ENCODE measurements around the gene PKNOX2. TPM values are rescaled to one million over a fixed set of nuclear protein-coding genes. Genes with fewer than 3 reads are reported as not detected.

Gene PKNOX2
- total RNA-seq, 1 donor from 2014 or later: 8.7 TPM

GRCh38 chr11:125408311-125408711 is 243.8 kb downstream of the PKNOX2 start:
- Mint-ChIP-seq H3K27ac (ENCODE audit: unreplicated experiment) (no peak overlapping the region), H3K4me3 (ENCODE audit: unreplicated experiment) (no peak overlapping the region), H3K9me3 (ENCODE audit: unreplicated experiment) (peaks cover 10% of the 10 kb centered on the region), H3K4me1 (ENCODE audit: low read depth, unreplicated experiment) (peaks cover 23% of the 10 kb centered on the region), H3K27me3 (ENCODE audit: unreplicated experiment) (peaks cover 3% of the 10 kb centered on the region), H3K36me3 (ENCODE audit: unreplicated experiment) (no peaks in the 10 kb centered on the region)
- DNase-seq: no peak
- TF ChIP-seq, protein P1, sequence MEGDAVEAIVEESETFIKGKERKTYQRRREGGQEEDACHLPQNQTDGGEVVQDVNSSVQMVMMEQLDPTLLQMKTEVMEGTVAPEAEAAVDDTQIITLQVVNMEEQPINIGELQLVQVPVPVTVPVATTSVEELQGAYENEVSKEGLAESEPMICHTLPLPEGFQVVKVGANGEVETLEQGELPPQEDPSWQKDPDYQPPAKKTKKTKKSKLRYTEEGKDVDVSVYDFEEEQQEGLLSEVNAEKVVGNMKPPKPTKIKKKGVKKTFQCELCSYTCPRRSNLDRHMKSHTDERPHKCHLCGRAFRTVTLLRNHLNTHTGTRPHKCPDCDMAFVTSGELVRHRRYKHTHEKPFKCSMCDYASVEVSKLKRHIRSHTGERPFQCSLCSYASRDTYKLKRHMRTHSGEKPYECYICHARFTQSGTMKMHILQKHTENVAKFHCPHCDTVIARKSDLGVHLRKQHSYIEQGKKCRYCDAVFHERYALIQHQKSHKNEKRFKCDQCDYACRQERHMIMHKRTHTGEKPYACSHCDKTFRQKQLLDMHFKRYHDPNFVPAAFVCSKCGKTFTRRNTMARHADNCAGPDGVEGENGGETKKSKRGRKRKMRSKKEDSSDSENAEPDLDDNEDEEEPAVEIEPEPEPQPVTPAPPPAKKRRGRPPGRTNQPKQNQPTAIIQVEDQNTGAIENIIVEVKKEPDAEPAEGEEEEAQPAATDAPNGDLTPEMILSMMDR (IDR thresholded peaks at IDR 0.05; ENCODE audit: partially characterized antibody, unreplicated experiment): no peak

DNA sequence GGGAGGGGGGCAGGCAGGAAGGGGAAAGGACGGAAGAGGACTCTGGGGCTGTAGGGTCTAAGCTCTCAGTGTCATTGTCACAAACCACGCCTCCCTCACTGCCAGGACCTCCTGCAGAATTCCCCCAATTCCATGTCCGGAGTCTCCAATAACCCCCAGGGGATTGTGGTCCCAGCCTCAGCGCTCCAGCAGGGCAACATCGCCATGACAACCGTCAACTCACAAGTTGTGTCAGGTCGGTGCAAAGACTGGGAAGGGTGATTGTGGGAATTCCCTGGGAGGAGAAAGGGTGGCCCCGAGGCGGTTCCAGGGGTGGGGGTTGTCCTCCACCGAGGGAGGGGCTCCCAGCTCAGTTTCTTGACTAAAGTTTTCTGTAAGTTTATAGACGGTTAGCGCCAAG is 245.5 kb downstream of the PKNOX2 start:
- H3K9me3 Mint-ChIP-seq (ENCODE audit: unreplicated experiment): peaks cover 6% of the 10 kb centered on the region
- DNase-seq: no peak
- H3K4me3 Mint-ChIP-seq (ENCODE audit: unreplicated experiment): no peak overlapping the region
- TF ChIP-seq, protein P1 (IDR thresholded peaks at IDR 0.05; ENCODE audit: partially characterized antibody, unreplicated experiment): no peak
- H3K27me3 Mint-ChIP-seq (ENCODE audit: unreplicated experiment): peaks cover 1% of the 10 kb centered on the region
- peaks cover 12% of the 10 kb centered on the region for H3K4me1 Mint-ChIP-seq (ENCODE audit: low read depth, unreplicated experiment)
- H3K36me3 Mint-ChIP-seq (ENCODE audit: unreplicated experiment): no peaks in the 10 kb centered on the region
- no peak overlapping the region for H3K27ac Mint-ChIP-seq (ENCODE audit: unreplicated experiment)

- H3K27me3 Mint-ChIP-seq (ENCODE audit: unreplicated experiment): no peaks in the 10 kb centered on the region
- TF ChIP-seq, protein P1 (IDR thresholded peaks at IDR 0.05; ENCODE audit: partially characterized antibody, unreplicated experiment): no peak
- H3K27ac Mint-ChIP-seq (ENCODE audit: unreplicated experiment): no peak overlapping the region
- DNase-seq: no peak
- peaks cover 3% of the 10 kb centered on the region for H3K9me3 Mint-ChIP-seq (ENCODE audit: unreplicated experiment)
- peaks cover 7% of the 10 kb centered on the region for H3K4me1 Mint-ChIP-seq (ENCODE audit: low read depth, unreplicated experiment)
- no peak overlapping the region for H3K4me3 Mint-ChIP-seq (ENCODE audit: unreplicated experiment)
- no peaks in the 10 kb centered on the region for H3K36me3 Mint-ChIP-seq (ENCODE audit: unreplicated experiment)
These were observed 247.6 kb downstream of the PKNOX2 start for GRCh38 chr11:125412177-125412496.

GRCh38 chr11:125412509-125412908 is 248.0 kb downstream of the PKNOX2 start:
- Mint-ChIP-seq H3K27me3 (ENCODE audit: unreplicated experiment) (no peaks in the 10 kb centered on the region), H3K4me3 (ENCODE audit: unreplicated experiment) (no peak overlapping the region), H3K27ac (ENCODE audit: unreplicated experiment) (no peak overlapping the region), H3K36me3 (ENCODE audit: unreplicated experiment) (no peaks in the 10 kb centered on the region), H3K4me1 (ENCODE audit: low read depth, unreplicated experiment) (peaks cover 7% of the 10 kb centered on the region), H3K9me3 (ENCODE audit: unreplicated experiment) (peaks cover 3% of the 10 kb centered on the region)
- DNase-seq: no peak
- TF ChIP-seq, protein P1 (IDR thresholded peaks at IDR 0.05; ENCODE audit: partially characterized antibody, unreplicated experiment): no peak

- peaks cover 7% of the 10 kb centered on the region for H3K4me1 Mint-ChIP-seq (ENCODE audit: low read depth, unreplicated experiment)
- DNase-seq: no peak
- no peak overlapping the region for H3K4me3 Mint-ChIP-seq (ENCODE audit: unreplicated experiment)
- H3K27me3 Mint-ChIP-seq (ENCODE audit: unreplicated experiment): no peaks in the 10 kb centered on the region
- TF ChIP-seq, protein P1 (IDR thresholded peaks at IDR 0.05; ENCODE audit: partially characterized antibody, unreplicated experiment): no peak
- H3K9me3 Mint-ChIP-seq (ENCODE audit: unreplicated experiment): no peaks in the 10 kb centered on the region
- H3K36me3 Mint-ChIP-seq (ENCODE audit: unreplicated experiment): no peaks in the 10 kb centered on the region
- no peak overlapping the region for H3K27ac Mint-ChIP-seq (ENCODE audit: unreplicated experiment)
These were observed 248.7 kb downstream of the PKNOX2 start for GRCh38 chr11:125413226-125413625.

Measured in glutamatergic neuron (in vitro differentiated cells).